IPS-11a (cell line): ENCODE data around the gene COX20.
"Not testable (repeated sequence)": the region's sequence is repeated elsewhere in the genome, so short reads cannot be mapped to it uniquely, and the experiment has no call there.

Source experiments
- H3K4me3 ChIP-seq: one replicate; pipeline ENCODE4 v1.5.1; 2013; ENCODE audit warnings: low read depth, low read length, control low read depth

COX20 gene

DNA sequence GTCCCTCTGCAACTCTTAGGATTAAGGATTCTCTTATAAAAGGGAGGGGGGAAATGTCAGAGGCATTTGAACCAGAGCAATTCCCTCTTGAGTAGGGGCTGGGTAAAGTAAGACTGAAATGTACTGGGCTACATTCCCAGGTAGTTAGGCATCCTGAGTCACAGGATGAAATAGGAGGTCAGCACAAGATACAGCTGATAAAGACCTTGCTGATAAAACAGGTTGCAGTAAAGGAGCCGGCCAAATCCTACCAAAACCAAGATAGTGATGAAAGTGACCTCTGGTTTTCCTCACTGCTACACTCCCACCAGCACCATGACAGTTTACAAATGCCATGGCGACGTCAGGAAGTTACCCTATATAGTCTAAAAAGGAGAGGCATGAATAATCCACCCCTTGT is 14.3 kb upstream of the COX20 start:
- H3K4me3 ChIP-seq, result no peak overlapping the region

DNA sequence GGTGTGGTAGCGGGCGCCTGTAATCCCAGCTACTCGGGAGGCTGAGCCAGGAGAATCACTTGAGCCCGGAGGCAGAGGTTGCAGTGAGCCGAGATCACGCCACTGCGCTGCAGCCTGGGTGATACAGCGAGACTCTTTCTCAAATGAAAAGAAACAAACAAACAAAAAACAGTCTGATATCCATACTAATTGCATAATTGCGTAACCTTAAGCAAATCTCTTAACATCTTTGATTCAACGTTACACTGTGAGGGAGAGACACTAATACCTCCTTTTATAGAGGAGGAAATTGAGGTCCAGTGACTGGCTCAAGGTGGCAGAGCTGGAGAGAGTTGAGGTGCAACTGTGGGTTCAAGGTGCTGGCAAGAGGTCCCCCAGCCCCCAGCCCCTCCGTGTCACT is 12.6 kb upstream of the COX20 start:
- H3K4me3 ChIP-seq, result no peak overlapping the region

DNA sequence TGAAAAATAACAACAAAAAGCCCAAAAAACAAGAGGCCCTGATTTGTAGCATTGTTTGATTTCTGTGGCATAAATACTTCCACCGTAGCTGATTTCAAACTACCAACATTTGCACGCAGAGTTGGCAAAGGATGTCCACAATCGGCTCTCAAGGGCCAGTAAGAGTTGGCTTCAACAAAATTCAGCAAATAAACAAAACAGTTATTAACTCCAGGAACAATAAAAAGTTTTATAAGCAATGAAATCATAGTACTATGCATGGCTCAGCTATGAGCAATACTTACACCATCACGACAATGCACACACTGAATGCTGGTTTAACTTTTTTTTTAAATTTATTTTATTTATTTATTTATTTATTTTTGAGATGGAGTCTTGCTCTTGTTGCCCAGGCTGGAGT is 8.7 kb upstream of the COX20 start:
- no peak overlapping the region for H3K4me3 ChIP-seq

GRCh38 chr1:244830639-244831038 is 4.8 kb upstream of the COX20 start:
- H3K4me3 ChIP-seq, result no peak overlapping the region

DNA sequence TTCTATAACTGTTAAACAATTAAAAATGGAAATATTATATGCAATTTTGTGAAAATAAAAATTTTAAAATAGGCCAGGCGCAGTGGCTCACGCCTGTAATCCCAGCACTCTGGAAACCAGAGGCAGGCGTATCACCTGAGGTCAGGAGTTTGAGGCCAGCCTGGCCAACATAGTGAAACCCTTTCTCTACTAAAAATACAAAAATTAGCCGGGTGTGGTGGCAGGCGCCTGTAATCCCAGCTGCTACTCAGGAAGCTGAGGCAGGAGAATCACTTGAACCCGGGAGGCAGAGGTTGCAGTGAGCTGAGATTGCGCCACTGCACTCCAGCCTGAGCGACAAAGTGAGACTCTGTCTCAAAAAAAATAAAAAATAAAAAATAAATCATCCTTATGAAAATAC is 2.2 kb upstream of the COX20 start:
- not testable (repeated sequence) for H3K4me3 ChIP-seq

GRCh38 chr1:244833734-244834542 is 1.5 kb upstream of the COX20 start:
- peak overlapping the region; percentile 42 for H3K4me3 ChIP-seq

DNA sequence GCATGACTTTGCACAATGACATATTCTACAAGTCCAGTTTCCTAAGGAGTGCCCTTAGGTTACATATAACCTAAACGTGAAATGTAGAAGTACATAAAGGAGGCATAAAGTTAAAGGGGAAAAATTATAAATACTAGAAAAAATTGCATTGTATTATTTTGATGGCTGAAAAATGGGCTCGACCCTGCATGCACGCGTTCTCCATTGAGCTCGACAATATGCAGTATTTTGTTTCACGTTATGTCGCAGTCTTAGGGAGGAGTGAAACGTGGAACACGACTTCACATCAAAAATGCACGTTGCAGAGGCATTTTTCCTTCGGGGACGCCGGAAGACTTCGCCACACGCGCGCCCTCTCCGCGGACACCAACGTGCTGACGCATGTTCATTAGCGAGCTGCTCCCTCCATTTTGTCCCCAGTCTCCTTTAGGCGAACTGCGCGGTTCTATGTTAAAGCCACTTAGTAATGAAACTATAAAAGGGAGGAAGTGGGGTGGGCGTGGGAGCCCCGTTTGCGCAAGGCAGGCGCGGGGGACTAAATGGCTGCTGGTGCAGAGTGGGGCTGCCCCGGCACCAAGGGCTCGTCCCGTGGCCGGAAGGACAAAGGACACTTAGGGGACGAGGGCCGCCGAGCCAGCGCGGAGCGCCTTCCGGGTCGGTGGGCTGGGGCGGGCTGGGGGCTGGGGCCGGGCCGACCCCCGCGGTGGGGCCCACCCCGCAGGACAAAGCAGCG is 749 bp upstream of the COX20 start:
- H3K4me3 ChIP-seq, result peak overlapping the region; percentile 42

GRCh38 chr1:244836135-244836521 is 670 bp downstream of the COX20 start:
- peak overlapping the region; percentile 82 for H3K4me3 ChIP-seq

GRCh38 chr1:244836584-244836983 is 1.1 kb downstream of the COX20 start:
- peak overlapping the region; percentile 82 for H3K4me3 ChIP-seq

DNA sequence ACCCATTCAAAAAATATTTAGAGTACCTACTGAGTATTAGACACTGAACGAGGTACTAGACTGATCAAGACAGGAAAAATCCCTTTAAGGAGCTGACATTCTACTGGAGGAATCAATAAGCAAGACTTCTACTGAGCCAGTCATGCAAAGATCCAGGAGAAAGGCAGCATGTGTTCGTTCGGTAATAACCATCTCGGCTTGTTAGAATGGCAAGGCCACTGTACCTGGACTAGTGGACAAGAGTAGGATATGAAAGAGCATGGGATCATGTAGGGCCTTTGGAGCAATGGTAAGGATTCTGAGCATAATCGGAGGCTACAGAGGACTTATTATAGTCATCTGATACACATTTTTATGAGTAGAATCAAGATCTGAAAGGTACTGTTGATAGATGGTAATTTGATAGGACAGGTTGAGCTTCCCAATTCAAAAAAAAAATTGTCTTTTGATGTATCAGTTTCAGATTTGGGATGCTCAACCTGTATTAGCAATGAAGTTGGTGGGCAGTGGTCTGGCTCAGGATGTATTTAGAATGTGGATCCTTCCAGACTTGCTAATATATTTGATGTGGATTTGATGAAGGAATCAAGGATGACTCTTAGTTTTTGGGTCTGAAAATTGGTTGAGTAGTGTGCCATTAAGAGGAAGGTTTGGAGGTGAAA is 2.3 kb downstream of the COX20 start:
- H3K4me3 ChIP-seq, result no peak overlapping the region

GRCh38 chr1:244839656-244840055 is 4.2 kb downstream of the COX20 start:
- H3K4me3 ChIP-seq, result no peak overlapping the region

DNA sequence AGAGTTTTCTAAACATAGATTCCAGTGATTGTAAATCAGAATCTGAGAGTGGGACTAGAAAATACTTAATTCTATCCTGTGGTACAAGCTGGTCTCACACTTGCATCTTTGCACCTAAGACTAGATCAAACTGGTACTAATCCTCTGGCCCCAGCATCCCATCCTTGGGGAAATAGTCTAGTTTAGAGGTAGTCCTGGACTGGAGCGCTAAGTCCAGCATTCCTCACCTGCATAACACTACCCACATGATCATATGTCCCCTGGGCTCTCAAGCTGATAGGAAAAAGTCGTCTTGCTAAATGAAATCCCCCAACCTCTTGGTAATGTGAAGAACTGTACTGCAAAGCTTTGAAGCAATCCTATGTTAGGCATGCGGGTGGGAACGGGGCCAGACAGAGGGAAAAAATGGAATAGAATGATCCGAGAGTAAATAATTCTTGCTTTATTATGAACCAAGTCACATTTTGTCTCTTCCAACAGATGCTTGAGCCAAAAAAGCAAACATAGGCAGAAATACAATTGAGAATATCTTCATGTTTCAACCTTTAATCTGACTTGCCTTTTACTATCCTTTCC is 4.8 kb downstream of the COX20 start:
- no peak overlapping the region for H3K4me3 ChIP-seq

DNA sequence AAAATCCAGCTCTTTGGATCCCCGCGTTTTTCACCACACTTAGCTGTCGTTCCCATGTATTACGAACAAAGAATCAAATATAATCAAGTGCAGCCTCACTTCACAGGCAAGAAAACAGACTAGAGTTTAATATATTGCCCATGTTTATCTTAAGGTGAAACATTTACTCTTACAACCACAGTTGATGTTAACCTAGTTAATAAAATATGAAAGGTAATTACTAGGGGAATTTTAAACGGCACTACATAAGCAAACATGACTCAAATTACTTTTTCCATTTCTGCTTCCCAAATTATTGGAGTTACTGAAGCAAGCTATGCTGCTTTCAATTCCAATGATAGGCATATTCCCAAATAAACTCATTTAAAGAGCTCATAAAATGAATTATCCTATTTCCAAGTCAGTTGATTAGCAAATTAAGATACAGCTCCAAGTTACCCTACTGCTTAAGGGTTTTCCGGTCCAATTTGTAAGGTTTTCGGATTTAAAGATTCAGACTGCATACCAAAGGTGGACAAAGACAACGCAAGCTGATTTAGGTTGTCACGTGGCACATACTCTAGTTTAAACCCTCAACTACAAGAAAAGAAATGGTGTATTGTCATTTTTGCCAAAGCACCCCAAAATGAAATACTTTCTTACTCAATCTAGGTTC is 5.9 kb downstream of the COX20 start:
- H3K4me3 ChIP-seq, result no peak overlapping the region

DNA sequence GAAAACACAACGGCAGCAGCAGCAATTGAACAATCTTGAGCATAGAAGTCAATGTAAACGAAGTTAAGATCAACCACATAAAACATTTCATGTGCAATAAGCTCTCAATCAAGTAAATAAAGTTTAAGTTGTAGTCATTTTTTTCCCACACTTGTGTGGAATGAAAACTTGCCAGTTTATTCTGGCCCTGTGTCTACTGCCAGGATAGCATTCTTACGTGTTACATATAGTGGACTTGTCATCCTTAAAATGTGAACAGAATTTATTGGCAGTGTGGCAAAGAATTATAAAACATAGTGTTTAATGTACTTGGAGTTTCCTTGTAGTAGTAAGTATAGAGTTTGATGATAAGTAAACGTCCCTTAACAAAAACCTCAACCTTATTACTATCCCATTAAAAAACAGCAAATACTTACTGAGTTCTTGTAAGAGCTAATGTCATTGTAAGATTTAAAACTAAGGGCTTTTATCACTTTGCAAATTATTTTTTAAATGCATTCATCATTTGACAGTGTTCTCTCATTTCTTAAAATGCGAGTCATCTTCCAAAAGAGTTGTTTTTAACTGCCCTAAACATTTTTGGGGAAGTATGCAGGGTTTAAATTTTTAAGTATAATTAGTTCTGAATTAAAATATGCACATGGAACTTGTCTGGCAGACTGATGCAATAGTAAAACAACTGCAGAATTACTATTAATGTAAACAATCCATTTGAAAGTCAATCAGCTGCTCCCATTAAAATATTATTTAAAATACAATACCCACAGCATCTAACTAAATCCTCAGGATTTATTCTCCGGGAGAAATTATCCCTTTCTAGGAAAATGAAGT is 7.9 kb downstream of the COX20 start:
- H3K4me3 ChIP-seq, result no peak overlapping the region

DNA sequence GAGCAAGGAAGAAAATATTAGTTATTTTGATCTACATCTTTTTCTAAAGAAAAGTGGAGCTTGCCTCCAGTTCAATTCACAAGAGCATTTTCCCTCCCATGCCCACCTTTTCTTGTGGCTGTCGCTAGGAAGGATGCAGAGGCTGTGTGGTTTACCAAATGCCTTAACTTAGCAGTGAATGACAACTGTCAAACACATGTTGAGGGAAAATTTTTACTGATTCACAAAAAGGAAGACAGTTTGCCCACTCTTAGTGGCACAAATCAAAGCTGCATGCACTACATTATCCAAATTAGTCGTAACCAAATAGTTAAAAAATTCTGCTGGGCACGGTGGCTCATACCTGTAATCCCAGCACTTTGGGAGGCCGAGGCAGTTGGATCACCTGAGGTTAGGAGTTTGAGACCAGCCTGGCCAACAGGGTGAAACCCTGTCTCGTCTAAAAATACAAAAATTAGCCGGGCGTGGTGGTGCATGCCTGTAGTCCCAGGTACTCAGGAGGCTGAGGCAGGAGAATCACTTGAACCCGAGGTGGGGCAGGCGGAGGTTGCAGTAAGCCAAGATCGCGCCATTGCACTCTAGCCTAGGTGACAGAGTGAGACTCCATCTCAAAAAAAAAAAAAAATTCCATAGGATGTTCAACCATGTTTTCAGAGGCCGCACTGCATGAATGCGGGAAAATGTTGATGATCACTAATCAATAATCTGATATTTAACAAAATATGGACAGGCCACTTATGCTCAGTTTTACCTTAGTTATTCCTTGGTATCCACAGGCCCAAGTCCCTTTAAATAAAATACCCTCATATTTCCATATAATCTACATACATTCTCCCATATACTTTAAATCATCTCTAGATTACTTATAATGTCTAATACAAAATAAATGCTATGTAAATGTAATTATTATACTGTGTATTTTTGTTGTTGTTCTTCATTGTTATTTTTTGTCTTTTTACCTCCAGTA is 9.0 kb downstream of the COX20 start:
- H3K4me3 ChIP-seq, result no peak overlapping the region

GRCh38 chr1:244846653-244847052 is 11.2 kb downstream of the COX20 start:
- no peak overlapping the region for H3K4me3 ChIP-seq

DNA sequence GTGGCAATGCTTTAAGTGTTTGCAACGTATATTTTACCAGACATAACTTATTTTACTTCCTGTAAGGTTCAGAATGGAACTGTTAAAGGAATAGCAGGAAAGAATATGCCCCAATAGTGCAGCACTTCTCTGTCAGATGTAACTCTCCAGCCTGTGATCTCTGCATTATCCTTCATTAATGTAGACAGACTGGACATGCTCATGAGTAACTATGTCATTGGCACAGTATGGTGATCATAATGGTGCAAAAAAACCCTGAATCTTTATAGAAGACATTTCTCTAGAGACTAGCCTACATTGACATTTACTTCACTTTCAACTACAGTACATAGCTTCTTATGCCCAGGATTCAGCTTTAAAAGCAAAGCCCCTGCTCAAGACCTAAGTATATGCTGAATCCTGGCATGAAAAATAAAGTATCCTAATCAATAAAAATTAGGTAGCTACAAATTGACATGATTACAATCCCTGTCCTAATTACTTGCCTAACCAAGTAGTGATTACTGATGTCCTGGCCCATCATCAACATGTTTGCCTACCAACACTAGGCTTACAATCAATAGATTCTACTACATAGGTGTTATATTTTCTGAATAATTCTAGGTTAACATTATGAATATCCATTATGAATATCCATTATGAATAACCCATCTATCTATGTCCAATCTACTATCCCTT is 13.9 kb downstream of the COX20 start:
- no peak overlapping the region for H3K4me3 ChIP-seq

DNA sequence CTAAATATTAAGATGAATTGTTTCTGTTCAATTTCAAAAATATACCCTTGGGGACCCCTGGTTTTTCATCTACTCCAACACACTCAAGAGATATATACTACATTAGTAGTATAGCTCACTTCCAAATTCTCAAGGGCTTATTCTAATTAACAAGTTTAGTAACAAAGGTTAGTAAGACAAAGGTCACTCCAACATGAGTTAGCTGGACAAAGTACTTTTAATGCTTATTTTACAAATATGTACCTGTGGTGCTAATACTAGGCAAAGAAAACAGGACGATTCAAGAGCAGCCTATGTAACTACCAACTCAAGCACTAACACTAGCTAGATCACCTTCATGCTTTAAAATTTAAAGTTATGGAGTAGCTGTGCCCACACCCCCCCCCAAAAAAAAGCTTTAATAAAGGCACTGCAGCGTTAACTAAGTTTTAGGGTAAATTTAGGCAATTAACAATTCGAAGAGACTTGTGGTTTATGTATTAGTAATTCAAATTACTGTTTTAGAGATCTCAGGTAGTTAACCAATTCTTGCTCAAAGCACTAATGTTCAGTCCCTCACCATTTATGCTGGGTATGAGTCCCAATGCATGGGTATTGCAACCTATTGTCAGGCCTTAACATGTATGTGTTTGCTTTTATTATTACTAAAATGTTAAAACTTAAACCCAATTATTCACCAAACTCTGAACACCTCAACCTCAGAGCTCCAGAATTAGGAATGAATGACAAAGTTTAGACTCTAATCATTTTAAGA is 14.8 kb downstream of the COX20 start:
- H3K4me3 ChIP-seq, result no peak overlapping the region
